ENCODE measurements around the gene SRRM2.

SRRM2 gene

DNA sequence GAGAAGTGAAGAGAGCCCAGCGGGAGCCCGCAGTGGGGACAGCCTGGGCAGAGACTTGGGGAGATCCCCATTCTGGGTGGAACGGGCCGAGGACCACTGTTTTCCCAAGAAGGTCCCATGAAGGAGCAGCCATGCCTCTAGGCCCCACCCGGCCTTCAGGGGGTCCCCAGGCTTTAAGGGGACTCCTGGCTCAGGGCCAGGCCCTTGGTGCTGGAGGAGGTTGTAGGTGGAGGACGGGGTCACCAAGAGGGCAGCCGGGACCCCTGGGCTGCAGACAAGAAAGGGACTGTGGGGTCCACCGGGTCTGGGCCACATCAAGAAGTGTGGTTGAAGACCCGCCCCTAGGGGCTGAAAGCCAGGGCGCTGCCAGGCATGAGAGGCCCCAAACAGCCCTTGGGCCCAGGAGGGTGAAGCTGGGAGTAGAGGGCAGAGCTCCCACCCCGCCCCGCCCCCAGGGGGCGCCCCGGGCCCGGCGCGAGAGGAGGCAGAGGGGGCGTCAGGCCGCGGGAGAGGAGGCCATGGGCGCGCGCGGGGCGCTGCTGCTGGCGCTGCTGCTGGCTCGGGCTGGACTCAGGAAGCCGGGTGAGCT is 64.4 kb downstream of the SRRM2 start, which contains the start of gene PRSS21:
Gene PRSS21 (plus strand): TSS at position 487 of the 589 bp plus-strand sequence. CDS start 32 bp downstream, at position 519.
- DNase-seq (ENCODE audit: low read depth in 1 of 2, low spot score in 1 of 2): no peak
- H3K27ac ChIP-seq (replicated peaks): no peak within 1 kb of the TSS
- H3K4me3 ChIP-seq (replicated peaks; ENCODE audit: insufficient read depth, low read length): no peak within 1 kb of the TSS
- no peak for TF ChIP-seq SPI1 (IDR thresholded peaks at IDR 0.05; ENCODE audit: borderline replicate concordance, low read depth)
- TF ChIP-seq, protein P1, sequence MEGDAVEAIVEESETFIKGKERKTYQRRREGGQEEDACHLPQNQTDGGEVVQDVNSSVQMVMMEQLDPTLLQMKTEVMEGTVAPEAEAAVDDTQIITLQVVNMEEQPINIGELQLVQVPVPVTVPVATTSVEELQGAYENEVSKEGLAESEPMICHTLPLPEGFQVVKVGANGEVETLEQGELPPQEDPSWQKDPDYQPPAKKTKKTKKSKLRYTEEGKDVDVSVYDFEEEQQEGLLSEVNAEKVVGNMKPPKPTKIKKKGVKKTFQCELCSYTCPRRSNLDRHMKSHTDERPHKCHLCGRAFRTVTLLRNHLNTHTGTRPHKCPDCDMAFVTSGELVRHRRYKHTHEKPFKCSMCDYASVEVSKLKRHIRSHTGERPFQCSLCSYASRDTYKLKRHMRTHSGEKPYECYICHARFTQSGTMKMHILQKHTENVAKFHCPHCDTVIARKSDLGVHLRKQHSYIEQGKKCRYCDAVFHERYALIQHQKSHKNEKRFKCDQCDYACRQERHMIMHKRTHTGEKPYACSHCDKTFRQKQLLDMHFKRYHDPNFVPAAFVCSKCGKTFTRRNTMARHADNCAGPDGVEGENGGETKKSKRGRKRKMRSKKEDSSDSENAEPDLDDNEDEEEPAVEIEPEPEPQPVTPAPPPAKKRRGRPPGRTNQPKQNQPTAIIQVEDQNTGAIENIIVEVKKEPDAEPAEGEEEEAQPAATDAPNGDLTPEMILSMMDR (IDR thresholded peaks at IDR 0.05; ENCODE audit: insufficient read depth, low read length): no peak
- no peak for TF ChIP-seq GABPA (IDR thresholded peaks at IDR 0.05; ENCODE audit: low read depth)
- TF ChIP-seq REST (IDR thresholded peaks at IDR 0.05; ENCODE audit: insufficient replicate concordance, low read depth): no peak
- TF ChIP-seq POLR2AphosphoS5 (IDR thresholded peaks at IDR 0.05; ENCODE audit: low read depth): no peak
- no peaks in the 10 kb centered on the region for H3K27me3 ChIP-seq (ENCODE audit: insufficient read depth, poor library complexity, severe bottlenecking)

DNA sequence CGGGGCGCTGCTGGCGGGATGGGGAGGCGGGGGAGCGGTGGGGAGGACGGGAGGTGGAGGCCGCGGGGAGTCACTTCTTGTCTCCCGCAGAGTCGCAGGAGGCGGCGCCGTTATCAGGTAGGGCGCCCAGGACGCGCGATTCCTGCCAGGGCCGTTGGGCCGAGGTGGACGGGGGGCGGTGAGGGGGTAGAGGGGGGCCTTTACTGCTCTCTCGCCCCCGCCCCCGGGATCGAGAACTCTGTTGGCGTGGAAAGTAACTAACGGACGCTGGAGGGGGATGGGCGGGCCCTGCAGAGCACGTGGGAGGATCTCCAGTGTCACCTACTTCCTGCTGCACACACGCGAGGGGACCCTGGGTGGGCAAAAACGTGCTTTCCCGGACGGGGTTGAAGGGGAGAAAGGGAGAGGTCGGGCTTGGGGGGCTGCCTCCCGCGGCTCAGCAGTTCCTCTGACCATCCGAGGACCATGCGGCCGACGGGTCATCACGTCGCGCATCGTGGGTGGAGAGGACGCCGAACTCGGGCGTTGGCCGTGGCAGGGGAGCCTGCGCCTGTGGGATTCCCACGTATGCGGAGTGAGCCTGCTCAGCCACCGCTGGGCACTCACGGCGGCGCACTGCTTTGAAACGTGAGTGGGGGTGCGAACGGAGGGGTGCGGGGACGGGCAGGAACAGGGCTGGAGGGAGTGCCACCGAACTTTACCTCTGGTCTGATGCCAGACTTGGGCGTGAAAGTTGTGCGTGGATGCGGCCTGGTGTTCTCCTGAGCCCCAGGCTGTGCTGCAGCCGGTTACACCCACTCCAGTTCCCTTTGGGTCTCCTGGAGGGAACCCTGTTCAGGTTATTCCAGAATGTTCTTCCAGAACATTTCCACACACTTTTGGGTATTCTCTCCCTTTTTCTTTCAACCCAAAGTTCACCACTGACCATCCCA is 65.2 kb downstream of the SRRM2 start:
- no peak for DNase-seq (ENCODE audit: low read depth in 1 of 2, low spot score in 1 of 2)
- TF ChIP-seq SPI1 (IDR thresholded peaks at IDR 0.05; ENCODE audit: borderline replicate concordance, low read depth) (no peak), GABPA (IDR thresholded peaks at IDR 0.05; ENCODE audit: low read depth) (no peak), REST (IDR thresholded peaks at IDR 0.05; ENCODE audit: insufficient replicate concordance, low read depth) (no peak), POLR2AphosphoS5 (IDR thresholded peaks at IDR 0.05; ENCODE audit: low read depth) (no peak)
- TF ChIP-seq, protein P1 (IDR thresholded peaks at IDR 0.05; ENCODE audit: insufficient read depth, low read length): no peak
- Histone ChIP-seq H3K27me3 (ENCODE audit: insufficient read depth, poor library complexity, severe bottlenecking) (no peaks in the 10 kb centered on the region), H3K4me3 (replicated peaks; ENCODE audit: insufficient read depth, low read length) (no peak overlapping the region), H3K27ac (replicated peaks) (no peak overlapping the region)

GRCh38 chr16:2818272-2818876 is 65.9 kb downstream of the SRRM2 start:
- no peak for TF ChIP-seq POLR2AphosphoS5 (IDR thresholded peaks at IDR 0.05; ENCODE audit: low read depth)
- no peak for TF ChIP-seq REST (IDR thresholded peaks at IDR 0.05; ENCODE audit: insufficient replicate concordance, low read depth)
- TF ChIP-seq, protein P1 (IDR thresholded peaks at IDR 0.05; ENCODE audit: insufficient read depth, low read length): no peak
- TF ChIP-seq SPI1 (IDR thresholded peaks at IDR 0.05; ENCODE audit: borderline replicate concordance, low read depth): no peak
- TF ChIP-seq GABPA (IDR thresholded peaks at IDR 0.05; ENCODE audit: low read depth): no peak
- no peak overlapping the region for H3K4me3 ChIP-seq (replicated peaks; ENCODE audit: insufficient read depth, low read length)
- H3K27ac ChIP-seq (replicated peaks): no peak overlapping the region
- no peaks in the 10 kb centered on the region for H3K27me3 ChIP-seq (ENCODE audit: insufficient read depth, poor library complexity, severe bottlenecking)
- no peak for DNase-seq (ENCODE audit: low read depth in 1 of 2, low spot score in 1 of 2)
